Measurements from ENCODE around the gene KCNH1.

The KCNH1 gene

DNA sequence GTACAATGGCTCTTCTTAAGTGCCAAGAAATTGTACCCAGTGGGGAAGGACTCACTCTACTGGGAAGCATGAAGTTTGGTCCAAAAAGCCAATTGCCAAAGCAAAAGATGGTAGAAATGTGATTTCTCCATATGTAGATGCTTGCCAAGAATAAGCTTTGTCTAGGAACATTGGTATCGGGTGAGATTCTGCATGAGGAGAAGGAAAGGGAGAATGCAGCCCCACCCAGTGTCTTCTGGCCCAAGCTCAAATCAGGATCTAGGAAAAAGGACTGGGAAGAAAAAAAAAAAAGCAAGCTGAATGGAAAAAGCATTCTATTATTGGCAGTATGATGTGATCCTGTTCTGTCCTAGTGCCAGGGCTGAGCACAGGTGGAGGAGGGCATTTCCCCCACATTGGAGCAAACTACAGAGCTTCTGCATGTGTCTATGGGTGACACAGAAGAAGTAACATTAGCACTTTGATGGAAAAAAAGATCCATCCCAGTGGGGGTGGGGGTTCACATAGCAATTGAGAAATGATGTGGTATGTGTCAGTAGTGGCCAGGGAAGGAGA lies 226.6 kb downstream of the KCNH1 start:
- peaks cover 16% of the 10 kb centered on the region for H3K27me3 Mint-ChIP-seq
- H3K27ac Mint-ChIP-seq, result no peak overlapping the region
- ATAC-seq (no peak), DNase-seq (no peak)
- H3K9me3 Mint-ChIP-seq, result no peaks in the 10 kb centered on the region
- no peaks in the 10 kb centered on the region for H3K36me3 Mint-ChIP-seq (ENCODE audit: low read depth)
- H3K4me3 Mint-ChIP-seq, result no peak overlapping the region
- H3K4me1 Mint-ChIP-seq, result no peaks in the 10 kb centered on the region

- H3K36me3 Mint-ChIP-seq (ENCODE audit: low read depth), result no peaks in the 10 kb centered on the region
- H3K9me3 Mint-ChIP-seq, result no peaks in the 10 kb centered on the region
- no peak for DNase-seq
- H3K4me3 Mint-ChIP-seq, result no peak overlapping the region
- peaks cover 17% of the 10 kb centered on the region for H3K27me3 Mint-ChIP-seq
- no peak overlapping the region for H3K27ac Mint-ChIP-seq
- no peaks in the 10 kb centered on the region for H3K4me1 Mint-ChIP-seq
- ATAC-seq, result no peak
Observed at GRCh38 chr1:210905944-210906453, 227.9 kb downstream of the KCNH1 start.

GRCh38 chr1:210905365-210905904 lies 228.5 kb downstream of the KCNH1 start:
- DNase-seq, result no peak
- peaks cover 19% of the 10 kb centered on the region for H3K27me3 Mint-ChIP-seq

DNA sequence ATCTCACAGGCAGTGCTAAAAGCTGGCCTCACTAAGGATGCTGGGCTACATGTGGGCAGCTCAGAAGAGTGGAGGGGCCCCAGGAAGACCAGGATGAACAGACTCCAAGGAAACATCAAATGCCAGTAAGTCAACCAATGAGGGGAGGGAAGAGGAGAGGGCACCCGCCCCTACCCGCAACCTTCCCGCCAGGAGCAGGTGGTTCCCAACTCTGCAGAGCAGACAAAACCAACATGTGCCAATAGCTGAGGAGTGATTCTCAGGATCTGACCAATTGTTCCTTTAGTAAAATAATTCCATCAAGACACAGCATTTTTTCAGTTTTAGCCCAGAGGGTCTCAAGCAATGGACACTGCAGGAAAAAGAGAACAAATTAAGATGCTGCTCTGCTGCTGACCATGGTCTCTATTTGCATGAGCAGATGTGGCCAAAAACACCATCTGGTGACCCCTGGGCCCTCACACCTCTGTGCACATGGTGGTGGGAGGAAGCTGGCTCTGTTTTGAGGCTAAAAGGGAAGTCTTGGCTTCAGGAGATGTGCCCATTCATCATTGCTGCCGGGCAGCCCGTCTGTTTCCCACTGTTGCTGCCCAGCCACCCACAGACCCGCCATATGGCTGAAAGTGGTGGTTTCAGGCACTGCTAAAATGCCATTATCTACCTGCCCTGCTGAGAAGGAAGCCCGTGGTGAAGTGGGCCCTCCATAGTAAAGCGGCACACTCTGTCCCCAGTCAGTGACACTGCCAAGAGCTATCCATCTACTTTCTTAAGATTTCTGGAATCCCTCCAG lies 231.8 kb downstream of the KCNH1 start:
- Mint-ChIP-seq H3K9me3 (no peaks in the 10 kb centered on the region), H3K4me1 (no peaks in the 10 kb centered on the region), H3K27ac (no peak overlapping the region), H3K4me3 (no peak overlapping the region), H3K36me3 (ENCODE audit: low read depth) (no peaks in the 10 kb centered on the region), H3K27me3 (peaks cover 17% of the 10 kb centered on the region)
- ATAC-seq, result no peak
- DNase-seq, result no peak

More at GRCh38 chr1:210905365-210905904, 228.5 kb downstream of the KCNH1 start:
- no peaks in the 10 kb centered on the region for H3K36me3 Mint-ChIP-seq (ENCODE audit: low read depth)
- H3K4me1 Mint-ChIP-seq, result no peaks in the 10 kb centered on the region
- H3K4me3 Mint-ChIP-seq, result no peak overlapping the region
- ATAC-seq, result no peak
- H3K27ac Mint-ChIP-seq, result no peak overlapping the region
- H3K9me3 Mint-ChIP-seq, result no peaks in the 10 kb centered on the region

DNA sequence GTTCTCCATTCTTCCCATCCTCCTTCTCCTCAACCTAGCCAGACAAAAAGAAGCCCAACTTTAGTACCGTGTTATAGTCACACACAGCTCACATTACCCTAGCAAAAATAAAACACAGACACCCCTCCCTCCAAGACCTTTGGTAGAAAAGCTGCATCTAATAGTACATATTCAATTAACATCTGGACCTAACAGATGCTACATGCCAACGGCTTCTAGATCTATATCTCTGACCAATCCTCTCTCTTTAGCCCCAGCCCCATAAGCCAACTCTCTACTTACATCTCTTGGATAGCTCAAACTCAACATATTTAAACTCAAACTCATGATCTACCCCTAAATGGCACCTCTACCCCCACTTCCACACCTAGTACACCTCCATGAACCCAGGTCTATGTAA lies 233.1 kb downstream of the KCNH1 start:
- no peaks in the 10 kb centered on the region for H3K9me3 Mint-ChIP-seq

DNA sequence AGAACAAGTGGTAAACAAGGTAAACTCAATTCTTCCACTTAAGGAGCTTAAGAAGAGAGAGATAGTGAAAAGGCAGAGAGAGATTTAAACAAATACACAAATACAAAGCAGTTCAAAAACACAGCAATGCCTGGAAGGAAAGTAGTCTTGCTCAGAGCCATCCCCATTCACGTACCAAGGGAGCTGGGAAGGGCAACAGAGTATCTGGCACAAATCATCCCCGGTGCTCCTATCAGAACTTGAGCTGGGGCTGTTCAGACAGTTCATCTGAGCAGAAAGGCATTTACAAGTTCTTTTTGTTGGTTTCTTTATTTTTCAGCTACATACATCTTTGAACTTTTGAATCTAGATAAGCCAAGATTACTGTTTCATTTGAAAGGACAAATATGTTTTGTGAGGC lies 233.9 kb downstream of the KCNH1 start:
- Mint-ChIP-seq H3K4me3 (no peak overlapping the region), H3K27ac (no peak overlapping the region), H3K4me1 (no peaks in the 10 kb centered on the region), H3K27me3 (peaks cover 17% of the 10 kb centered on the region), H3K9me3 (peaks cover 4% of the 10 kb centered on the region), H3K36me3 (ENCODE audit: low read depth) (no peaks in the 10 kb centered on the region)
- no peak for DNase-seq
- no peak for ATAC-seq

More for the DNA sequence above, 233.1 kb downstream of the KCNH1 start:
- no peak overlapping the region for H3K27ac Mint-ChIP-seq
- no peaks in the 10 kb centered on the region for H3K4me1 Mint-ChIP-seq
- H3K36me3 Mint-ChIP-seq (ENCODE audit: low read depth), result no peaks in the 10 kb centered on the region
- H3K27me3 Mint-ChIP-seq, result peaks cover 17% of the 10 kb centered on the region
- DNase-seq (no peak), ATAC-seq (no peak)
- no peak overlapping the region for H3K4me3 Mint-ChIP-seq

DNA sequence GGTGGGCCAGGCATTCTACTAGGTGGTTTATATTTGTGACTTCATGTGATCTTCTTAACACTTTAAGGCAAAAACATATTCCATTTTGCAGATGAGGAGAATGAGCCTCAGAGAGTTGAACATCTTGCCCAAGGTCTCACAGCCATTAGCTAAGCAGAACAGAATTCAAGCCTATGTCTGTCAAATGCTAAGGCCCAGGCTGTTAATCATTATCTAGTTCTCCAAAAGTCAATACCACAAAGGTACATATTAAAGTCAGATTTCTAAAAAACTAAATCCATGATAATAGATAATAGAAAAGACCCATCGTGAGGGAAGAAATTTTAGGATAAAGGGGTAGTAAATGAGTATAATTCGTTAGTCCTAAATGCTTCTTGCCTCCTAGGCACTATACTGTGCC lies 234.3 kb downstream of the KCNH1 start:
- no peaks in the 10 kb centered on the region for H3K4me1 Mint-ChIP-seq
- H3K27ac Mint-ChIP-seq, result no peak overlapping the region
- peaks cover 4% of the 10 kb centered on the region for H3K9me3 Mint-ChIP-seq
- ATAC-seq (no peak), DNase-seq (no peak)
- H3K27me3 Mint-ChIP-seq, result peaks cover 17% of the 10 kb centered on the region
- no peaks in the 10 kb centered on the region for H3K36me3 Mint-ChIP-seq (ENCODE audit: low read depth)
- H3K4me3 Mint-ChIP-seq, result no peak overlapping the region

- peaks cover 17% of the 10 kb centered on the region for H3K27me3 Mint-ChIP-seq
- DNase-seq (no peak), ATAC-seq (no peak)
- H3K4me1 Mint-ChIP-seq, result no peaks in the 10 kb centered on the region
- no peaks in the 10 kb centered on the region for H3K36me3 Mint-ChIP-seq (ENCODE audit: low read depth)
- peaks cover 11% of the 10 kb centered on the region for H3K9me3 Mint-ChIP-seq
- no peak overlapping the region for H3K27ac Mint-ChIP-seq
- no peak overlapping the region for H3K4me3 Mint-ChIP-seq
Observed at GRCh38 chr1:210898473-210898872, 235.5 kb downstream of the KCNH1 start.

DNA sequence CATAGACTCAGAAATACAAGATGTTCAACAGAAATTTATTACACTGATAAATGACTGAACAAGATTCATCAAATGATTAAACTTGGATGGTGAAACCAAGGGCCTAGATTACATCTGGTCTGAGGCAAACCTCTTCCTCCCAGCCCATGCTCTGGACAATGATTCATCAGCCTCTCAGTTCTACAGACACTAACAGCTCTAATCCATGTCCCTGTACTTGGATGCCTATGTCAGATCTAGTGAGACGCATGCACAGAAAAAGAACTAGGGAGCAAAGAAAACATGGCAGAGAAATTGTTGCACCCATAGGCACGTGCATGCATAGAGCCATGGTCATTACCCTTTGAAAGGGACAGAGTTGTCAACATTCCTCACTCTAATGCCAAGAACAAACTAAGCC lies 250.1 kb downstream of the KCNH1 start:
- peaks cover 9% of the 10 kb centered on the region for H3K27me3 Mint-ChIP-seq

DNA sequence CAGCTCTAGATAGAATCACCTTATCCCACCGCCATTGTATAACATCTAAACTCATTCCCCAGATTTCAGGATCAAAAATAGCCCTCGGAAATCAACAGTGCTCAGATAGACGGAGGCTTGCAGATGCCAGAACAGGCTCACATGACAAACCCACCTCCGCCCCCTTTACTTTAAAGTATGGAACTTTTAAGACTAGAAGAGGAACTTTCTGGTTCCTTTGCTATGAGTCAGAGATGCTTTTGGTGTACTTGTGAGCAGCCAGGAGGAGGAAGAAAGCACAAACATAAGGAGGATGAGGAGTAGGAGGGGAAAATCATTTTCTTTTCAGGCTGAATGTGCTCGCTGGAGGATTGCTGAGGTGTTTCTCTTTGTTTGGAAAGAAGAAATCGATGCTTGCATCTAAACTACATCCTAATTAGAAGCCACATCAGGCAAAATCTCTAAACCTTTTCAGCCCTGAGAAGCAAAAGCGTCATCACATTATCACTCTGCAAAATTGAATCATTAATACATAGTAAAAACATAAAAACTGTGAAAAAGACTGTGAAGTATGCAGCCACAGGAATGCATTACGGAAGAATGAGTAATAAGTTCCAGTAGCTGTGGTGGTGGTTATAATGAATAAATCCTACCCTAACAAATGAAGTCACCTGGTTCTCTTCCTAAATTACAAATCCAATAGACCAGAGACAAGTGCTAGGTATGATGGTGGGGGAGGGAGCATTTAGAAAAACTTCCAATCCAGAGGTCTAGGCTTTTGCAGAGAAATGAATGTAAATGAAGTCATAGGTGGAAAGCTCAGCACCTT lies 251.3 kb downstream of the KCNH1 start:
- Mint-ChIP-seq H3K36me3 (ENCODE audit: low read depth) (no peaks in the 10 kb centered on the region), H3K9me3 (peaks cover 13% of the 10 kb centered on the region), H3K4me3 (no peak overlapping the region), H3K27me3 (peaks cover 9% of the 10 kb centered on the region), H3K4me1 (peaks cover 5% of the 10 kb centered on the region), H3K27ac (peak overlapping the region; percentile 49)
- DNase-seq, result no peak
- ATAC-seq, result no peak

More for the DNA sequence above, 250.1 kb downstream of the KCNH1 start:
- Mint-ChIP-seq H3K4me3 (no peak overlapping the region), H3K36me3 (ENCODE audit: low read depth) (no peaks in the 10 kb centered on the region), H3K4me1 (peaks cover 5% of the 10 kb centered on the region), H3K9me3 (peaks cover 9% of the 10 kb centered on the region), H3K27ac (no peak overlapping the region)
- ATAC-seq, result no peak
- DNase-seq, result no peak

- H3K27me3 Mint-ChIP-seq, result no peaks in the 10 kb centered on the region
Observed at GRCh38 chr1:210878564-210878963, 255.4 kb downstream of the KCNH1 start.

DNA sequence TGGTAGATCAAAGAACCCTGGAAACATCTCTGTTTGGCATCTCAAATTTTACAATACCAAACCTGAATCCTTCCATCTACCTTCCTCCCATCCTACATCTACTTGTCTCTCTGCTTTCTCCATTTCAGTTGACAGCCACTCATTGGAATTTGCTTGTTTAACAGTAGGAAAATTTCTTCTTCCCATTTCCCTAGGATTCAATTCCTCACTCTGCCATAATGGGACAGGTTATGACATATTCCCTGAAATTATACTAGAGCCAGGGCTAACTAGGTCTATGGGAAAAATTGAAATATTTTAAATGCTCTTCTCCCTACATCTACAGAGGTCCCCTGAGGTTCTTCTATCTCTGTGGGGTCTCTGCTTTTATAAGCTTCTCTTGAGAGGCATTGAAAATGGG lies 257.7 kb downstream of the KCNH1 start:
- H3K27ac Mint-ChIP-seq, result no peak overlapping the region
- H3K4me3 Mint-ChIP-seq, result no peak overlapping the region
- no peaks in the 10 kb centered on the region for H3K4me1 Mint-ChIP-seq
- peaks cover 8% of the 10 kb centered on the region for H3K9me3 Mint-ChIP-seq
- ATAC-seq (no peak), DNase-seq (no peak)
- no peaks in the 10 kb centered on the region for H3K36me3 Mint-ChIP-seq (ENCODE audit: low read depth)
- H3K27me3 Mint-ChIP-seq, result peaks cover 4% of the 10 kb centered on the region

More at GRCh38 chr1:210878564-210878963, 255.4 kb downstream of the KCNH1 start:
- Mint-ChIP-seq H3K4me3 (no peak overlapping the region), H3K27ac (no peak overlapping the region), H3K36me3 (ENCODE audit: low read depth) (no peaks in the 10 kb centered on the region), H3K9me3 (peaks cover 8% of the 10 kb centered on the region), H3K4me1 (peaks cover 5% of the 10 kb centered on the region)
- no peak for DNase-seq
- ATAC-seq, result no peak

DNA sequence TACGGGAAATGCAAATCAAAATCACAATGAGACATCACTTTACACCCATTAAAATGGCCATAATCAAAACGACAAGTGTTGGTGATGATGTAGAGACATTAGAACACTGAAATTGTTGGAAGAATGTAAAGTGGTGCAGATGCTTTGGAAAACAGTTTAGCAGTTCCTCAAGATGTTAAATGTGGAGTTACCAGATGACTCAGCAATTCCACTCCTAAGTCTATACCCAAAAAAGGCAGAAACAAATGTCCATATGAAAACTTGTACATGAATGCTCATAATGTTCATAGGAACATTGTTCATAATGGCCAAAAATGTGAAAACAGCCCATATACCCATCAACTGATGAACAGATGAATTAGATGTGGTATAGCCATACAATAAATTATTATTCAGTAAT lies 267.4 kb downstream of the KCNH1 start:
- H3K9me3 Mint-ChIP-seq, result peaks cover 19% of the 10 kb centered on the region
- no peak for DNase-seq
- no peak overlapping the region for H3K4me3 Mint-ChIP-seq
- ATAC-seq, result no peak
- no peak overlapping the region for H3K27ac Mint-ChIP-seq
- no peaks in the 10 kb centered on the region for H3K4me1 Mint-ChIP-seq
- peaks cover 8% of the 10 kb centered on the region for H3K27me3 Mint-ChIP-seq
- no peaks in the 10 kb centered on the region for H3K36me3 Mint-ChIP-seq (ENCODE audit: low read depth)

GRCh38 chr1:210857705-210858104 lies 276.2 kb downstream of the KCNH1 start:
- no peaks in the 10 kb centered on the region for H3K36me3 Mint-ChIP-seq (ENCODE audit: low read depth)
- H3K4me3 Mint-ChIP-seq, result no peak overlapping the region
- ATAC-seq (no peak), DNase-seq (no peak)
- H3K9me3 Mint-ChIP-seq, result no peaks in the 10 kb centered on the region
- H3K27me3 Mint-ChIP-seq, result no peaks in the 10 kb centered on the region
- H3K4me1 Mint-ChIP-seq, result no peaks in the 10 kb centered on the region
- H3K27ac Mint-ChIP-seq, result no peak overlapping the region
